Adrenal gland (tissue), 19 donors: Measurements from ENCODE around the gene PPT1. TPM values are rescaled to one million over a fixed set of nuclear protein-coding genes. Genes with fewer than 3 reads are reported as not detected.

Experiments
- DNase-seq, 7 donors: peaks; one replicate each; pipeline ENCODE4 v3.0.0-alpha.2; 2019 to 2020
- H3K27ac ChIP-seq, 5 donors: fragments of 200-600 bp; sonication (generic) in 4 of 5; 1 replicate in 3 of 5; 2 replicates in 2 of 5; pipeline versions ENCODE4 v1.5.1 to v1.8.0; 2016 to 2020; ENCODE audit warnings: mild to moderate bottlenecking in 1 of 5
- H3K27me3 ChIP-seq: fragments of 200-600 bp; 2 replicates; pipeline ENCODE4 v1.8.0; 2021
- H3K36me3 ChIP-seq, 2 donors: fragments of 200-600 bp; replicated peaks in 1 of 2; 1 replicate in 1 of 2; 2 replicates in 1 of 2; pipeline versions ENCODE4 v1.5.1 to v1.8.0; 2018 to 2022
- H3K4me1 ChIP-seq, 2 donors: fragments of 200-600 bp; replicated peaks in 1 of 2; 1 replicate in 1 of 2; 2 replicates in 1 of 2; pipeline versions ENCODE4 v1.5.1 to v1.8.0; 2018 to 2021
- H3K4me3 ChIP-seq, 4 donors: fragments of 200-600 bp; sonication (generic) in 3 of 4; one replicate each; pipeline ENCODE4 v1.5.1; 2016 to 2018
- H3K9me3 ChIP-seq, 3 donors: fragments of 200-600 bp; sonication (generic) in 1 of 3; replicated peaks in 1 of 3; 1 replicate in 2 of 3; 2 replicates in 1 of 3; pipeline versions ENCODE4 v1.5.1 to v1.8.0; 2016 to 2021
- CTCF ChIP-seq, 6 experiments: fragments of 450-650 bp in 4 of 6; fragments of 200-600 bp in 2 of 6; sonication (generic) in 1 of 6; IDR thresholded peaks; 1 replicate in 5 of 6; 2 replicates in 1 of 6; pipeline versions ENCODE4 v1.5.1 to v1.8.0; 2016 to 2021; ENCODE audit warnings: antibody characterized with exemption in 6 of 6, mild to moderate bottlenecking in 2 of 6, moderate library complexity in 1 of 6
- POLR2A ChIP-seq, 2 donors: fragments of 450-650 bp; IDR thresholded peaks; one replicate each; pipeline ENCODE4 v1.6.1; 2017; ENCODE audit warnings: antibody characterized with exemption in 2 of 2, mild to moderate bottlenecking in 2 of 2, moderate library complexity in 1 of 2
- WGBS, 4 donors: extraction: QIAGEN DNeasy Blood & Tissue Kit in 2 of 4; methylation state at CpG; one replicate each; pipeline versions ENCODE4 v1.1.5 to v1.1.7; 2013 to 2017; 5-methylcytosine and 5-hydroxymethylcytosine counted together
- intact Hi-C, 2 donors: fragments of 100-400 bp; cut with DNase I; formaldehyde crosslinking; loops; one replicate each; pipeline versions ENCODE4 v1.14.1 to v1.15.0; 2022 to 2023
- long read RNA-seq, 10 donors: library from polyadenylated mRNA in 3 of 10; unstranded in 2 of 10; stranded (forward) in 1 of 10; transcript quantifications; one replicate each; pipeline ENCODE4 v2.0.0 and lab custom pipeline, GENCODE V29; 2021 to 2026
- polyA plus RNA-seq, 3 donors: library from polyadenylated mRNA; stranded (reverse); fragments of 200-250 nt in 2 of 3; fragments of 350-450 nt in 1 of 3; fragmentation: Illumina TruSeq in 1 of 3; extraction: RNeasy Lipid Tissue Mini Kit (QIAGEN cat#74804) in 1 of 3; gene quantifications; one replicate each; pipeline ENCODE4 v1.2.3, GENCODE V29; 2013 to 2014
- total RNA-seq, 9 donors: library from RNA; depleted of rRNA in 4 of 9; stranded (reverse); fragments of >200 nt in 4 of 9; fragments of 120-200 nt in 1 of 9; fragmentation: NEBNext Ultra II Directional in 1 of 9; extraction: Animal tissue kit (Norgen Biotek cat#: 25700) in 1 of 9; gene quantifications; one replicate each; pipeline versions ENCODE4 v1.1.0 to v1.2.4, GENCODE V29; 2013 to 2023
- donor health status: healthy with polysubstance abuse.
- donor health status: Bipolar disorder and iron deficiency.
- donor health status: DM: yes; HTN: yes; CAD: no.
- donor health status: DM: no; HTN: no; CAD: no.
- donor health status: DM: no; HTN: no; CAD: no.
- donor health status: DM: yes; HTN: yes; CAD: no.

The PPT1 gene
- 100 to 1,000 TPM in 2 of 9 donors, 10 to 100 TPM in 7; 70.3 to 112 (median 78.4) TPM for total RNA-seq
- polyA plus RNA-seq, result 100 to 1,000 TPM in 1 of 3 donors, 10 to 100 TPM in 2; 55.3 to 136 (median 59.4) TPM
- long read RNA-seq, donor 1, full-length matches to known transcripts, result 28 of 90 reads
- long read RNA-seq, donor 1, partial matches to known transcripts, result 39 of 90 reads
- long read RNA-seq, donor 1, other reads (novel, unspliced or antisense), result 23 of 90 reads
- long read RNA-seq, donor 2, full-length matches to known transcripts, result 20 of 20 reads
- long read RNA-seq, donor 2, partial matches to known transcripts, result 0 of 20 reads
- long read RNA-seq, donor 2, other reads (novel, unspliced or antisense), result 0 of 20 reads
- long read RNA-seq, donor 3, full-length matches to known transcripts, result 19 of 19 reads
- long read RNA-seq, donor 3, partial matches to known transcripts, result 0 of 19 reads
- long read RNA-seq, donor 3, other reads (novel, unspliced or antisense), result 0 of 19 reads
- long read RNA-seq, donor 4, full-length matches to known transcripts, result 132 of 140 reads
- long read RNA-seq, donor 4, partial matches to known transcripts, result 4 of 140 reads
- long read RNA-seq, donor 4, other reads (novel, unspliced or antisense), result 4 of 140 reads
- long read RNA-seq, donor 5, full-length matches to known transcripts, result 145 of 154 reads
- long read RNA-seq, donor 5, partial matches to known transcripts, result 8 of 154 reads
- long read RNA-seq, donor 5, other reads (novel, unspliced or antisense), result 1 of 154 reads
- long read RNA-seq, donor 6, full-length matches to known transcripts, result 62 of 68 reads
- long read RNA-seq, donor 6, partial matches to known transcripts, result 3 of 68 reads
- long read RNA-seq, donor 6, other reads (novel, unspliced or antisense), result 3 of 68 reads
- long read RNA-seq, donor 7, full-length matches to known transcripts, result 10 of 10 reads
- long read RNA-seq, donor 7, partial matches to known transcripts, result 0 of 10 reads
- long read RNA-seq, donor 7, other reads (novel, unspliced or antisense), result 0 of 10 reads
- long read RNA-seq, donor 8, full-length matches to known transcripts, result 31 of 48 reads
- long read RNA-seq, donor 8, partial matches to known transcripts, result 17 of 48 reads
- long read RNA-seq, donor 8, other reads (novel, unspliced or antisense), result 0 of 48 reads
- long read RNA-seq, donor 9, full-length matches to known transcripts, result 17 of 41 reads
- long read RNA-seq, donor 9, partial matches to known transcripts, result 24 of 41 reads
- long read RNA-seq, donor 9, other reads (novel, unspliced or antisense), result 0 of 41 reads
- long read RNA-seq, donor 10, full-length matches to known transcripts, result 6 of 12 reads
- long read RNA-seq, donor 10, partial matches to known transcripts, result 6 of 12 reads
- long read RNA-seq, donor 10, other reads (novel, unspliced or antisense), result 0 of 12 reads

- H3K4me3 ChIP-seq, result peak within 1 kb of the TSS in 3 of 4 donors; percentile 50 to 79 (median 71)
- peak in 1 of 2 donors; percentile 44 for TF ChIP-seq POLR2A (IDR thresholded peaks at IDR 0.05)
- peak in 2 of 6 experiments; percentile 20 for TF ChIP-seq CTCF (IDR thresholded peaks at IDR 0.05)
- peak; percentile 70 to 86 (median 76) for DNase-seq
- peaks cover 0 to 11% of the 10 kb centered on the region in 2 donors for H3K4me1 ChIP-seq
- no peaks in the 10 kb centered on the region for H3K9me3 ChIP-seq
- H3K27me3 ChIP-seq, result no peaks in the 10 kb centered on the region
- peak within 1 kb of the TSS in 4 of 5 donors; percentile 35 to 81 (median 48) for H3K27ac ChIP-seq
- 0 to 1% (median 0%) methylated on average over 19 to 51 of the region's 51 CpGs for WGBS, 4 donors
- no peaks in the 10 kb centered on the region for H3K36me3 ChIP-seq
- intact Hi-C loops, result no loop called here
Observed at GRCh38 chr1:40096977-40097782, at the start of gene PPT1. Gene PPT1, minus strand, starts transcription at chr1:40097252. Its CDS starts 14 bp downstream, at chr1:40097238.

GRCh38 chr1:40143891-40144575, 47.0 kb upstream of the PPT1 start:
- WGBS, 4 donors, result 13 to 15% (median 13%) methylated on average over 6 to 7 of the region's 7 CpGs
- H3K27ac ChIP-seq, result no peak overlapping the region
- H3K4me3 ChIP-seq, result no peak overlapping the region
- TF ChIP-seq POLR2A (IDR thresholded peaks at IDR 0.05) (no peak), CTCF (IDR thresholded peaks at IDR 0.05) (peak; percentile 68 to 83 (median 74))
- peaks cover 4% of the 10 kb centered on the region for H3K27me3 ChIP-seq
- intact Hi-C loops, result loop anchor here (5.0 to 10.0 kb wide), 3 partner anchors 171 to 261 kb away; partner anchors contain the start of gene COL9A2 (in 1 of the 2)
- DNase-seq, result peak; percentile 50 to 76 (median 66)
- H3K4me1 ChIP-seq, result no peaks in the 10 kb centered on the region
- H3K9me3 ChIP-seq, result no peaks in the 10 kb centered on the region
- H3K36me3 ChIP-seq, result no peaks in the 10 kb centered on the region

- intact Hi-C loops, result loop anchor here (5.0 to 10.0 kb wide), 3 partner anchors 173 to 263 kb away; partner anchors contain the start of gene COL9A2 (in 1 of the 2)
- H3K4me1 ChIP-seq, result no peaks in the 10 kb centered on the region
- H3K27ac ChIP-seq, result no peak overlapping the region
- TF ChIP-seq POLR2A (IDR thresholded peaks at IDR 0.05) (no peak), CTCF (IDR thresholded peaks at IDR 0.05) (no peak)
- peaks cover 4% of the 10 kb centered on the region for H3K27me3 ChIP-seq
- H3K9me3 ChIP-seq, result no peaks in the 10 kb centered on the region
- no peak for DNase-seq
- H3K36me3 ChIP-seq, result no peaks in the 10 kb centered on the region
- H3K4me3 ChIP-seq, result no peak overlapping the region
- 52 to 70% (median 63%) methylated on average over 1 to 2 of the region's 2 CpGs for WGBS, 4 donors
Observed at GRCh38 chr1:40141878-40142535, 45.0 kb upstream of the PPT1 start.
